ENCODE results near the gene HSPA12B. TPM values are rescaled to one million over a fixed set of nuclear protein-coding genes. Genes with fewer than 3 reads are reported as not detected.

HSPA12B gene
- total RNA-seq, 1 donor from 2014 or later: not detected

GRCh38 chr20:3705491-3705969 lies 27.0 kb upstream of the HSPA12B start:
- DNase-seq (ENCODE audit: low read depth): no peak

GRCh38 chr20:3705970-3706739 lies 26.3 kb upstream of the HSPA12B start:
- DNase-seq (ENCODE audit: low read depth): no peak

GRCh38 chr20:3706774-3707507 lies 25.5 kb upstream of the HSPA12B start:
- DNase-seq (ENCODE audit: low read depth): peak; percentile 52

GRCh38 chr20:3707508-3707899 lies 25.0 kb upstream of the HSPA12B start:
- DNase-seq (ENCODE audit: low read depth): no peak

- DNase-seq (ENCODE audit: low read depth): no peak
These were observed 22.4 kb upstream of the HSPA12B start for GRCh38 chr20:3710011-3710466.

- no peak for DNase-seq (ENCODE audit: low read depth)
These were observed 21.6 kb upstream of the HSPA12B start for GRCh38 chr20:3710703-3711483.

GRCh38 chr20:3711484-3711941 lies 21.0 kb upstream of the HSPA12B start:
- DNase-seq (ENCODE audit: low read depth): no peak

GRCh38 chr20:3712279-3712873 lies 20.1 kb upstream of the HSPA12B start, which contains the start of gene SIGLEC1:
TSS of gene SIGLEC1 (minus strand) at chr20:3712600. CDS start at chr20:3707128, 5,472 bp downstream.
- DNase-seq (ENCODE audit: low read depth): no peak

- no peak for DNase-seq (ENCODE audit: low read depth)
These were observed 18.4 kb upstream of the HSPA12B start for GRCh38 chr20:3714092-3714491.

- peak; percentile 23 for DNase-seq (ENCODE audit: low read depth)
These were observed 16.2 kb upstream of the HSPA12B start for GRCh38 chr20:3716195-3716834.

- DNase-seq (ENCODE audit: low read depth): no peak
These were observed 13.4 kb upstream of the HSPA12B start for GRCh38 chr20:3719046-3719445.

- no peak for DNase-seq (ENCODE audit: low read depth)
These were observed 12.4 kb upstream of the HSPA12B start for GRCh38 chr20:3720068-3720467.

GRCh38 chr20:3720626-3721025 lies 11.9 kb upstream of the HSPA12B start:
- DNase-seq (ENCODE audit: low read depth): no peak

- DNase-seq (ENCODE audit: low read depth): no peak
These were observed 10.6 kb upstream of the HSPA12B start for GRCh38 chr20:3721912-3722311.

- no peak for DNase-seq (ENCODE audit: low read depth)
These were observed 9.2 kb upstream of the HSPA12B start for GRCh38 chr20:3723284-3723683.

GRCh38 chr20:3724356-3724755 lies 8.1 kb upstream of the HSPA12B start:
- DNase-seq (ENCODE audit: low read depth): no peak

GRCh38 chr20:3727401-3728021 lies 5.0 kb upstream of the HSPA12B start:
- no peak for DNase-seq (ENCODE audit: low read depth)

GRCh38 chr20:3728354-3728753 lies 4.1 kb upstream of the HSPA12B start:
- DNase-seq (ENCODE audit: low read depth): no peak

GRCh38 chr20:3728876-3729275 lies 3.6 kb upstream of the HSPA12B start:
- DNase-seq (ENCODE audit: low read depth): no peak

- DNase-seq (ENCODE audit: low read depth): no peak
These were observed 3.1 kb upstream of the HSPA12B start for GRCh38 chr20:3729378-3729777.

Measured in renal cortical epithelial cell (primary cell).